H1 (cell line): ENCODE data around the gene PRIMA1. TPM values are rescaled to one million over a fixed set of nuclear protein-coding genes. Genes with fewer than 3 reads are reported as not detected.

Source experiments
- CTCF ChIA-PET: fragments of 300-600 bp; sonication (Branson Sonifier 250); formaldehyde crosslinking; loops from one replicate; lab custom pipeline; 2021; ENCODE audit not compliant: partially characterized antibody; lab: Charles Lee
- POLR2A ChIA-PET: fragments of 300-600 bp; sonication (Branson Sonifier 250); formaldehyde crosslinking; loops from one replicate; lab custom pipeline; 2021; ENCODE audit warnings: inconsistent platforms; ENCODE audit not compliant: partially characterized antibody; lab: Charles Lee
- DNase-seq, 2 experiments: peaks; one replicate each; pipeline versions ENCODE4 v3.0.0 to v3.0.0-alpha.2; 2010 to 2022; ENCODE audit warnings: low spot score in 2 of 2, low read depth in 1 of 2, mixed read lengths in 1 of 2
- FAIRE-seq: peaks from 2 replicates; lab custom pipeline; 2011; peaks lifted over from hg19 to GRCh38; lab: Jason Lieb, UNC
- H2AFZ ChIP-seq: 2 replicates; pipeline ENCODE4 v1.8.1; 2012; ENCODE audit warnings: low read length, inconsistent platforms
- H2AK5ac ChIP-seq: 2 replicates; pipeline ENCODE4 v1.6.1; 2013; ENCODE audit warnings: low read depth, low read length
- H2BK120ac ChIP-seq: replicated peaks from 2 replicates; pipeline ENCODE3; 2013; ENCODE audit warnings: low read depth, low read length, inconsistent platforms
- H2BK12ac ChIP-seq: 2 replicates; pipeline ENCODE4 v1.6.1; 2013; ENCODE audit warnings: low read depth, low read length
- H2BK15ac ChIP-seq: 2 replicates; pipeline ENCODE4 v1.6.1; 2013; ENCODE audit warnings: low read length
- H2BK20ac ChIP-seq: 2 replicates; pipeline ENCODE4 v1.6.1; 2013; ENCODE audit warnings: low read length
- H2BK5ac ChIP-seq: 2 replicates; pipeline ENCODE4 v1.6.1; 2013; ENCODE audit warnings: low read depth, low read length
- H3K14ac ChIP-seq: 2 replicates; pipeline ENCODE4 v1.6.1; 2013; ENCODE audit warnings: inconsistent platforms; ENCODE audit not compliant: insufficient read length
- H3K18ac ChIP-seq: 2 replicates; pipeline ENCODE4 v1.6.1; 2013; ENCODE audit warnings: low read length; ENCODE audit errors: extremely low read depth
- H3K23ac ChIP-seq: 2 replicates; pipeline ENCODE4 v1.6.1; 2013; ENCODE audit warnings: inconsistent platforms; ENCODE audit not compliant: insufficient read length
- H3K23me2 ChIP-seq: 2 replicates; pipeline ENCODE4 v1.6.1; 2013; ENCODE audit warnings: low read depth, low read length
- H3K27ac ChIP-seq: 2 replicates; pipeline ENCODE4 v1.6.1; 2011; ENCODE audit warnings: low read depth, low read length, inconsistent platforms
- H3K27me3 ChIP-seq, 4 experiments: replicated peaks in 1 of 4; 1 replicate in 1 of 4; 2 replicates in 3 of 4; pipeline versions ENCODE4 v1.6.1 to v1.8.1; 2011 to 2013; ENCODE audit warnings: low read length in 3 of 4, mild to moderate bottlenecking in 3 of 4, inconsistent platforms in 2 of 4, mixed read lengths in 2 of 4, moderate library complexity in 1 of 4; ENCODE audit not compliant: control insufficient read depth in 3 of 4, insufficient read depth in 3 of 4; ENCODE audit errors: extremely low read depth in 1 of 4
- H3K36me3 ChIP-seq, 4 experiments: 2 replicates each; pipeline versions ENCODE4 v1.6.1 to v1.8.1; 2011 to 2013; ENCODE audit warnings: mild to moderate bottlenecking in 4 of 4, low read length in 3 of 4, moderate library complexity in 2 of 4, control low read depth in 1 of 4, inconsistent platforms in 1 of 4; ENCODE audit not compliant: insufficient read depth in 4 of 4, control insufficient read depth in 2 of 4
- H3K4ac ChIP-seq: replicated peaks from 2 replicates; pipeline ENCODE3; 2013; ENCODE audit warnings: low read length, low read depth, mixed read lengths, inconsistent platforms; ENCODE audit not compliant: insufficient read length
- H3K4me1 ChIP-seq, 4 experiments: replicated peaks in 1 of 4; 1 replicate in 1 of 4; 2 replicates in 3 of 4; pipeline versions ENCODE4 v1.6.1 to v1.8.1; 2011 to 2013; ENCODE audit warnings: low read length in 3 of 4, inconsistent platforms in 2 of 4, mixed read lengths in 1 of 4; ENCODE audit not compliant: insufficient read depth in 4 of 4, control insufficient read depth in 3 of 4
- H3K4me2 ChIP-seq, 2 experiments: 2 replicates each; pipeline versions ENCODE4 v1.6.1 to v1.8.1; 2011 to 2013; ENCODE audit warnings: low read depth in 2 of 2, low read length in 2 of 2, control low read depth in 1 of 2, inconsistent platforms in 1 of 2, mild to moderate bottlenecking in 1 of 2; ENCODE audit not compliant: insufficient read depth in 1 of 2
- H3K4me3 ChIP-seq, 4 experiments: fragments of 200-600, 300-600 bp in 1 of 4; sonication (generic), shearing (Covaris generic), sonication (Bioruptor Twin) in 1 of 4; 2 replicates each; pipeline versions ENCODE4 v1.5.1 to v1.8.1; 2011 to 2016; ENCODE audit warnings: low read length in 4 of 4, low read depth in 3 of 4, control low read depth in 2 of 4, inconsistent platforms in 2 of 4, mild to moderate bottlenecking in 2 of 4, mixed read lengths in 1 of 4, moderate library complexity in 1 of 4; ENCODE audit not compliant: insufficient read depth in 2 of 4; ENCODE audit errors: extremely low read depth in 1 of 4
- H3K56ac ChIP-seq: replicated peaks from 2 replicates; pipeline ENCODE3; 2013; ENCODE audit warnings: low read depth, mild to moderate bottlenecking, mixed read lengths, low read length, inconsistent platforms; ENCODE audit not compliant: insufficient read length
- H3K79me1 ChIP-seq: 2 replicates; pipeline ENCODE4 v1.6.1; 2013; ENCODE audit warnings: low read depth, low read length, control low read depth
- H3K79me2 ChIP-seq, 2 experiments: 2 replicates each; pipeline versions ENCODE4 v1.6.1 to v1.8.1; 2012 to 2013; ENCODE audit warnings: low read length in 2 of 2, mild to moderate bottlenecking in 2 of 2, inconsistent platforms in 1 of 2; ENCODE audit not compliant: insufficient read depth in 2 of 2, control insufficient read depth in 1 of 2
- H3K9ac ChIP-seq, 4 experiments: replicated peaks in 1 of 4; 1 replicate in 1 of 4; 2 replicates in 3 of 4; pipeline versions ENCODE4 v1.6.1 to v1.8.1; 2011 to 2013; ENCODE audit warnings: low read depth in 3 of 4, low read length in 3 of 4, control low read depth in 2 of 4, mild to moderate bottlenecking in 2 of 4, moderate library complexity in 2 of 4, inconsistent platforms in 1 of 4; ENCODE audit errors: extremely low read depth in 1 of 4
- H3K9me3 ChIP-seq, 2 experiments: 2 replicates each; pipeline versions ENCODE4 v1.6.1 to v1.8.1; 2012 to 2013; ENCODE audit warnings: mild to moderate bottlenecking in 2 of 2, moderate library complexity in 2 of 2, control low read depth in 1 of 2, inconsistent platforms in 1 of 2, low read depth in 1 of 2, low read length in 1 of 2, mixed read lengths in 1 of 2; ENCODE audit not compliant: insufficient read depth in 2 of 2
- H4K20me1 ChIP-seq, 2 experiments: replicated peaks in 1 of 2; 2 replicates each; pipeline versions ENCODE3 to v1.8.1; 2011 to 2013; ENCODE audit warnings: inconsistent platforms in 2 of 2, low read length in 2 of 2, mild to moderate bottlenecking in 1 of 2; ENCODE audit not compliant: insufficient read depth in 2 of 2, control insufficient read depth in 1 of 2
- H4K5ac ChIP-seq: 2 replicates; pipeline ENCODE4 v1.6.1; 2013; ENCODE audit warnings: low read length, low read depth, mixed read lengths, inconsistent platforms; ENCODE audit not compliant: insufficient read length
- H4K8ac ChIP-seq: 2 replicates; pipeline ENCODE4 v1.8.0; 2013; ENCODE audit warnings: mild to moderate bottlenecking, moderate library complexity, low read length, inconsistent platforms; ENCODE audit not compliant: insufficient read depth; ENCODE audit errors: extremely low read depth
- H4K91ac ChIP-seq: replicated peaks from 2 replicates; pipeline ENCODE3; 2013; ENCODE audit warnings: low read length, mixed read lengths, inconsistent platforms; ENCODE audit not compliant: insufficient read length
- RAD21 ChIP-seq, 2 experiments: IDR thresholded peaks in 1 of 2; conservative IDR thresholded peaks in 1 of 2; 2 replicates each; pipeline ENCODE4 v1.6.1; 2011; ENCODE audit warnings: low read depth in 2 of 2, low read length in 2 of 2, improper control_type of control experiment in 1 of 2, inconsistent platforms in 1 of 2, mild to moderate bottlenecking in 1 of 2, moderate library complexity in 1 of 2
- WGBS, 2 experiments: shearing (Covaris generic) in 1 of 2; methylation state at CpG; one replicate each; pipeline versions ENCODE4 v1.1.6 to v1.1.7; 2013 to 2015; ENCODE audit warnings: low lambda C conversion rate in 2 of 2, mixed read lengths in 2 of 2, inconsistent platforms in 1 of 2, low coverage in 1 of 2, missing lambda C conversion rate in 1 of 2; ENCODE audit not compliant: insufficient replicate concordance in 2 of 2, insufficient coverage in 1 of 2, insufficient read length in 1 of 2; ENCODE audit errors: extremely low coverage in 1 of 2, missing lambda C conversion rate in 1 of 2; 5-methylcytosine and 5-hydroxymethylcytosine counted together
- polyA plus RNA-seq, 7 experiments: library from polyadenylated mRNA; depleted of rRNA in 3 of 7; stranded (reverse) in 5 of 7; unstranded in 2 of 7; fragments of >200 nt in 5 of 7; fragments of 200-250 nt in 2 of 7; gene quantifications; 1 replicate in 5 of 7; 2 replicates in 1 of 7; 4 replicates in 1 of 7; pipeline versions ENCODE4 v1.2.1 to v1.2.3, GENCODE V29; 2011 to 2013; ENCODE audit warnings: missing spikeins in 2 of 7, mixed read lengths in 2 of 7
- total RNA-seq: library from RNA; stranded (reverse); fragmentation: NEBNext Ultra II Directional; extraction: Animal tissue kit (Norgen Biotek cat#: 25700); gene quantifications from 2 replicates; pipeline ENCODE4 v1.2.1, GENCODE V29; 2021
- TF ChIP-seq, protein P1 (sequence below), 3 experiments: IDR thresholded peaks; 1 replicate in 2 of 3; 2 replicates in 1 of 3; pipeline versions ENCODE4 v1.5.1 to v1.6.1; 2011; ENCODE audit warnings: low read length in 3 of 3, mild to moderate bottlenecking in 3 of 3, inconsistent platforms in 2 of 3, low read depth in 1 of 3, moderate library complexity in 1 of 3; ENCODE audit not compliant: insufficient read depth in 1 of 3; ENCODE audit errors: control extremely low read depth in 1 of 3

PRIMA1 gene
- total and polyA plus RNA-seq, 2 of the 8 experiments (the other 6 are each of a cell fraction or from before 2014, with no cell fraction given) = 2.8 to 4.5 TPM

GRCh38 chr14:93789228-93790130 is 1.2 kb upstream of the PRIMA1 start:
- no peak overlapping the region; the same call in 1 of the 2 replicates for H2BK5ac ChIP-seq
- H3K23me2 ChIP-seq = peaks cover 13% of the 10 kb centered on the region; the same call in 1 of the 2 replicates
- no peak overlapping the region for H3K23ac ChIP-seq
- DNase-seq = peak in 1 of 2 experiments; percentile 77
- H3K27me3 ChIP-seq = peaks cover 4 to 30% (median 23%) of the 10 kb centered on the region in 4 experiments
- H3K79me1 ChIP-seq = no peaks in the 10 kb centered on the region
- no peak overlapping the region for H2BK20ac ChIP-seq
- peak overlapping the region; percentile 39 for H3K18ac ChIP-seq
- no peak overlapping the region for H3K56ac ChIP-seq
- no peak overlapping the region for H2BK120ac ChIP-seq
- peak overlapping the region; percentile 23; the same call in 1 of the 2 replicates for H2BK15ac ChIP-seq
- no peak overlapping the region for H4K91ac ChIP-seq
- H3K9me3 ChIP-seq = no peaks in the 10 kb centered on the region
- no peak overlapping the region for H3K27ac ChIP-seq
- H2BK12ac ChIP-seq = 0 out of 2 replicates have a peak overlapping the region, but pooled peaks have one; percentile 11
- FAIRE-seq = no peak
- H4K5ac ChIP-seq = peak overlapping the region; percentile 3
- H3K4me3 ChIP-seq = peak overlapping the region; percentile 65 to 77 (median 70)
- no peaks in the 10 kb centered on the region for H3K79me2 ChIP-seq
- H3K4me2 ChIP-seq = peak overlapping the region; percentile 97
- H3K4me1 ChIP-seq = peaks cover 0 to 19% (median 7%) of the 10 kb centered on the region in 4 experiments; a peak in 4 of 7 replicates
- peak overlapping the region in 3 of 4 experiments; percentile 23 to 27 (median 23); a peak in 3 of 7 replicates for H3K9ac ChIP-seq
- H3K14ac ChIP-seq = no peak overlapping the region
- no peak overlapping the region for H3K4ac ChIP-seq
- 36% methylated on average over 29 of the region's 29 CpGs; no CpG with 5 or more reads in 1 of the 2 experiments for WGBS, 2 experiments
- CTCF ChIA-PET = interaction anchor here (0.6 to 5.0 kb wide), 18 partner anchors 13 to 168 kb away, joined by 3 to 48 read pairs (median 3); no protein-coding TSS in a partner anchor
- peaks cover 2 to 6% of the 10 kb centered on the region in 2 experiments for H4K20me1 ChIP-seq
- H3K36me3 ChIP-seq = no peaks in the 10 kb centered on the region
- peak overlapping the region; percentile 43 for H2AFZ ChIP-seq
- H2AK5ac ChIP-seq = no peak overlapping the region; the same call in 1 of the 2 replicates
- POLR2A ChIA-PET = interaction anchor here (0.9 to 2.0 kb wide), 7 partner anchors 9 to 323 kb away, joined by 3 to 5 read pairs (median 3); no protein-coding TSS in a partner anchor
- H4K8ac ChIP-seq = peak overlapping the region; percentile 83; the same call in 1 of the 2 replicates
- TF ChIP-seq RAD21 (IDR thresholded peaks at IDR 0.05 in 1 of 2, conservative IDR thresholded peaks at IDR 0.05 in 1 of 2; ENCODE audit: low read depth in 2 of 2, low read length in 2 of 2) = peak; percentile 19 to 52; a peak in 2 of 4 replicates
- TF ChIP-seq, protein P1, sequence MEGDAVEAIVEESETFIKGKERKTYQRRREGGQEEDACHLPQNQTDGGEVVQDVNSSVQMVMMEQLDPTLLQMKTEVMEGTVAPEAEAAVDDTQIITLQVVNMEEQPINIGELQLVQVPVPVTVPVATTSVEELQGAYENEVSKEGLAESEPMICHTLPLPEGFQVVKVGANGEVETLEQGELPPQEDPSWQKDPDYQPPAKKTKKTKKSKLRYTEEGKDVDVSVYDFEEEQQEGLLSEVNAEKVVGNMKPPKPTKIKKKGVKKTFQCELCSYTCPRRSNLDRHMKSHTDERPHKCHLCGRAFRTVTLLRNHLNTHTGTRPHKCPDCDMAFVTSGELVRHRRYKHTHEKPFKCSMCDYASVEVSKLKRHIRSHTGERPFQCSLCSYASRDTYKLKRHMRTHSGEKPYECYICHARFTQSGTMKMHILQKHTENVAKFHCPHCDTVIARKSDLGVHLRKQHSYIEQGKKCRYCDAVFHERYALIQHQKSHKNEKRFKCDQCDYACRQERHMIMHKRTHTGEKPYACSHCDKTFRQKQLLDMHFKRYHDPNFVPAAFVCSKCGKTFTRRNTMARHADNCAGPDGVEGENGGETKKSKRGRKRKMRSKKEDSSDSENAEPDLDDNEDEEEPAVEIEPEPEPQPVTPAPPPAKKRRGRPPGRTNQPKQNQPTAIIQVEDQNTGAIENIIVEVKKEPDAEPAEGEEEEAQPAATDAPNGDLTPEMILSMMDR (IDR thresholded peaks at IDR 0.05; ENCODE audit: control extremely low read depth in 1 of 3, insufficient read depth in 1 of 3, low read depth in 1 of 3, low read length in 3 of 3) = peak; percentile 26 to 36 (median 34)
